Measurements from ENCODE around the gene GATAD2B.

DNA sequence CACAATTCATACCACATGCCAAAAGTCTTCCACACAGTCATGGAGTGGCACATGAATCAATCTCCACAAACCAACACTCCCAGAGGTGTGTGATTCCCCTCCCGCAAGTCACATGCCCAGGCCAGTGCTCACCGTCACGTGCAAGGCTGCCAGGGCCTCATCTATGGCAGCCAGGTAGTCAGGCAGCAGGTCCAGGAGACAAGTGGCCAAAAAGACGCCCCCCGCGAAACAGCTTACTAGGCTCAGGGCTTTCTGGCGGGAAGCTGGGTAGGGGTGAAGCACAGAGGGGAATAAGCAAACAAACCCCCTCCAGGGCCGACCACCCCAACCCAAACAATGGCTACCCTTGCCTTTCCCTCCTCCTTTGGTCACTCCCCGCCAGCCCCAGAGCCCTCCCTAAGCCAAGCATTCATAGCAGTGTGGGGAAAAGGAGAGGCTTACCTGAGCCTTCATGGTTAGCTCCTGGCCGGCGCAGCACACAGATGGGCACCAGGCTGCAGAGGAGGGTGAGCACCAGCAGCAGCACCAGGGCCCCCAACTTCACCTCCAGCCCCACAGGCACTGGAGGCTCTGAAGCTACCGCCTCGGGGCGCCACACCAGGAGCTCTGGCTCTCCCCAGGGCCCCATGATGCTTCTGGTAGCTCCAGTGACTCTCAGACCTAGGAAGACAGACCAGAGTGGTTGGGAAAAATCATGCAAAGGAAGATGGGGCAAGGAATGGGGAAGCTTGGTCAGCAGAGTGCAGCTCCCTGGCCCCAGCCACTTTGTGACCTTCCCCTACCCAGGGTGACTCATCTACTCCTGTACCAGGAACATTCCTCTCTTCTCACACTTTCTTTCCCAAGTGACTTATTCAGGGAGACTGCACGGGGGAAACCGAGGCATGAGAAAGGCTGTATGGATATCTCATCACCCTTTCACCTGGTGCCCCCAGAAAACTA lies 39.6 kb upstream of the GATAD2B start:
- TF ChIP-seq, protein P1, sequence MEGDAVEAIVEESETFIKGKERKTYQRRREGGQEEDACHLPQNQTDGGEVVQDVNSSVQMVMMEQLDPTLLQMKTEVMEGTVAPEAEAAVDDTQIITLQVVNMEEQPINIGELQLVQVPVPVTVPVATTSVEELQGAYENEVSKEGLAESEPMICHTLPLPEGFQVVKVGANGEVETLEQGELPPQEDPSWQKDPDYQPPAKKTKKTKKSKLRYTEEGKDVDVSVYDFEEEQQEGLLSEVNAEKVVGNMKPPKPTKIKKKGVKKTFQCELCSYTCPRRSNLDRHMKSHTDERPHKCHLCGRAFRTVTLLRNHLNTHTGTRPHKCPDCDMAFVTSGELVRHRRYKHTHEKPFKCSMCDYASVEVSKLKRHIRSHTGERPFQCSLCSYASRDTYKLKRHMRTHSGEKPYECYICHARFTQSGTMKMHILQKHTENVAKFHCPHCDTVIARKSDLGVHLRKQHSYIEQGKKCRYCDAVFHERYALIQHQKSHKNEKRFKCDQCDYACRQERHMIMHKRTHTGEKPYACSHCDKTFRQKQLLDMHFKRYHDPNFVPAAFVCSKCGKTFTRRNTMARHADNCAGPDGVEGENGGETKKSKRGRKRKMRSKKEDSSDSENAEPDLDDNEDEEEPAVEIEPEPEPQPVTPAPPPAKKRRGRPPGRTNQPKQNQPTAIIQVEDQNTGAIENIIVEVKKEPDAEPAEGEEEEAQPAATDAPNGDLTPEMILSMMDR (IDR thresholded peaks at IDR 0.05), result no peak
- TF ChIP-seq HOXA7 (CRISPR knock-in tag; IDR thresholded peaks at IDR 0.05), result no peak
- no peak for TF ChIP-seq POLR2AphosphoS2 (conservative IDR thresholded peaks at IDR 0.05; ENCODE audit: low read length)
- TF ChIP-seq ZC3H11A (IDR thresholded peaks at IDR 0.05), result no peak
- no peak for TF ChIP-seq EHMT2 (IDR thresholded peaks at IDR 0.05; ENCODE audit: low read depth)
- no peak for TF ChIP-seq MYC (IDR thresholded peaks at IDR 0.05; ENCODE audit: borderline replicate concordance, low read length)
- no peak for TF ChIP-seq ZNF302 (CRISPR knock-in tag; IDR thresholded peaks at IDR 0.05)
- no peak for TF ChIP-seq RAD21 (conservative IDR thresholded peaks at IDR 0.05 in 1 of 2, IDR thresholded peaks at IDR 0.05 in 1 of 2)
- TF ChIP-seq FOSB (CRISPR knock-in tag; IDR thresholded peaks at IDR 0.05), result no peak
